Stimulated activated CD8-positive, alpha-beta memory T cell treated with anti-CD3 and anti-CD28 coated beads, Interleukin-7, amount 100 ng/mL, for 48 hours (primary cell): ENCODE data around the gene TAB2.

Experiments used
- DNase-seq, 2 donors: peaks; one replicate each; pipeline ENCODE4 v3.0.0-alpha.2; 2020; ENCODE audit warnings: low read depth in 1 of 2; ENCODE audit errors: extremely low read depth in 1 of 2

The TAB2 gene

DNA sequence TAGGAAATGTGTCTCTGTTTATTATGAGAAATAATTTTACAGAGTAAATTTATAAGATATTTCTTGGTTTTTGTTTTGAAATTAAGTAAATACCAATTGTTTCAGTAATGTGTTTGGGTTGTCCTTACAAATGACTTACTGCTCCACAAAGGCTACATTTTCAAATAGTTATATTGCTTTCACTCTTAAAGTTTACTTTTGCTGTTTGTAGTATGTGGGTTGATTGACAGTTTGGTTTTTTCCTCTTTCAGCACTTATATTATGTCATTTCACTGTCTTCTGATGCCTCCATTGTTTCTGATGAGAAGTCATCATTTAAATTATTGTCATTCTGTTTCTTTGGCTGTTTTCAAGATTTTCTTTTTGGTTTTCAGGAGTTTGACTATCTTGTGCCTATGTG is 47.7 kb downstream of the TAB2 start:
- no peak for DNase-seq

GRCh38 chr6:149366267-149366921 is 48.9 kb downstream of the TAB2 start:
- DNase-seq, result no peak

GRCh38 chr6:149368065-149368464 is 50.6 kb downstream of the TAB2 start:
- no peak for DNase-seq

- DNase-seq, result no peak
These were observed 53.6 kb downstream of the TAB2 start for GRCh38 chr6:149371154-149371553.

GRCh38 chr6:149372062-149372461 is 54.5 kb downstream of the TAB2 start:
- DNase-seq, result no peak

DNA sequence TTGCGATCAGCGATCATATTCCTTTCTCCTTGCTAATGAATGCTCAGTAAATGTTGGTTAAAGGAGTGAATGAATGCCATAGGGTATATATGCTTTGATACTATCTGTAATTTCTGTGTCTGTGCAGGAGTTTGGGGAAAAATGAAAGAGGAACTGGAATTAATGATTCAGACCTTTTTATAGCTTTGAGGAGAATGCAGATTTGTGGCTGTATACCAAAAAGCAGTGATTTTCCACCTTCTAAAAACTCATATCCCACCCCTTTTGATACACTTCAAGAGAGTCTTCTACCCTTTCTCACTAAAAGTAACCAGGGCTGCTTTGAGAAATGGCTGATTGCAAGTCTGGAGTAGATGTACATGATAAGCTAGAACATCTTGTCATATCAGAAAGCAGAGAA is 56.0 kb downstream of the TAB2 start:
- no peak for DNase-seq

DNA sequence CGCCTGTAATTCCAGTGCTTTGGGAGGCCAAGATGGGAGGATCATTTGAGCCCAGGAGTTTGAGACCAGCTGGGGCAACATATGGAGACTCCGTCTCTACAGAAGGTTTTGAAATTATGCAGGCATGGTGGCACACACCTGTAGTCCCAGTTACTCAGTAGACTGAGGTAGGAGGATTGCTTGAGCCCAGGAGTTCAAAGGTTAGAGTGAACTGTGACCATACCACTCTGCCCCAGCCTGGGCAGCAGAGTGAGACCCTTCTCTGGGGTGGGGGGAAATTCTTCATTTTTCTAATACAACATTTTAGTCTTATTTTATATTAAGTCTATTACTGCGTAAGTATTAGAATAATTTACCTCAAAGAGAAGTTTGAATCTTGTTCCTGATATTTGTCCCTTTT is 62.5 kb downstream of the TAB2 start:
- DNase-seq, result no peak

DNA sequence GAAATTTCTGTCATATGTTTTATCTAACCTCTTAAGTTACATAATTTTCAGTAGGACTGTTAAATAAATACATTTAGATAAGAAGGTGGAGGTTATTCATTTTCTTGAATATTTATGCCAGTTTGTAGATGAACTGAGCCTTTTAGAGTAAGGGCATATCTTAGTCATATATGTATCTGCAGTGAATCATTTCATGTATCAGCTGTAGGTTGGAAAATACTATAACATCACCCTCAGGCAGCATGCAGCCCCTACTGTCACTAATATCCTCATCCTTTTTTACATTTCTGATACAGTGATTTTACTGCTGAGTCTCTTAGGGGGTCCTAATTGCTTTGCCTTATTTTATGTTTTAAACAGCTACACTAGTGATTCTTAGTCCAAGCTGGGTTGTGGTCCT is 63.0 kb downstream of the TAB2 start:
- no peak for DNase-seq

DNA sequence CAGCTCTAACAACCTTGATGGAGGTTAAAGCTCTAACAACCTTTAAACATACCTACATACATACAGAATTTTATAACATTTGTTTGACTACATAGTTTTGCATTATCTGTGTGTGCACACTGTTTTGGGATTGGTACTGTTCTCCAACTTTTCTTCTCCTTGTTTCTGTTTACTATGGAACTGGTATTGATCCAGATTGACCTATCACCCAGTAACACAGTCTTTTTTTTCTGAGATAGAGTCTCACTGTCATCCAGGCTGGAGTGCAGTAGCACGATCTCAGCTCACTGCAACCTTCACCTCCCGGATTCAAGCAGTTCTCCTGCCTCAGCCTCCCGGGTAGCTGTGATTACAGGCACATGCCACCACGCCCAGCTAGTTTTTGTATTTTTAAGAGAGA is 65.9 kb downstream of the TAB2 start:
- DNase-seq, result no peak

- DNase-seq, result no peak
These were observed 67.0 kb downstream of the TAB2 start for GRCh38 chr6:149384464-149384863.

DNA sequence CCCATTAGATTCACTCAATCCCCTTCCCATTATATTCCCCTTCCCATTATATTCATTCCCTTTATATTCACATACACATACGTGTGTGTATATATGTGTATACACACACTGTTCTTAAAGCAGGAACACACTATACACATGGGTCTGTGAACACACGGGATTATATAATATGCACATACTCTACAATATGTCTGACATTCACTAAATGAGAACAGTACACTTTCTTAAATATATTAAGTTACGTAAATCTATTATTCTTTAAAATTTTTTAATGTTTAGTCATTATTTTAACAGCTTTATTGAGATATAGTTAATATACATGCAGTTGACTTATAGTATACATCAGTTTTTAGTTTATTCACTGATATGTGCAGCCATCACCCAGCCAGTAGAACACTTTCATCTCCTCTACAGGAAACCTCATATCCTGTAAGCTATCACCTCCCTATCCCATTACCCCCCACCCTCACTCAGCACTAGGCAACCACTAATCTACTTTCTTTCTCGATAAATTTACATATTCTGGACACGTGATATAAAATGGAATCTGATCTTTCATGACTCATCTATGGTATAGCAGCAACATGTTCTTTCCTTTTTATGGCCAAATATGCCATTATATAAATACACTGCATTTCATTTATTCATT is 68.6 kb downstream of the TAB2 start:
- no peak for DNase-seq

- DNase-seq, result no peak
These were observed 70.4 kb downstream of the TAB2 start for GRCh38 chr6:149387779-149388512.

GRCh38 chr6:149389509-149390297 is 72.2 kb downstream of the TAB2 start:
- DNase-seq, result no peak

DNA sequence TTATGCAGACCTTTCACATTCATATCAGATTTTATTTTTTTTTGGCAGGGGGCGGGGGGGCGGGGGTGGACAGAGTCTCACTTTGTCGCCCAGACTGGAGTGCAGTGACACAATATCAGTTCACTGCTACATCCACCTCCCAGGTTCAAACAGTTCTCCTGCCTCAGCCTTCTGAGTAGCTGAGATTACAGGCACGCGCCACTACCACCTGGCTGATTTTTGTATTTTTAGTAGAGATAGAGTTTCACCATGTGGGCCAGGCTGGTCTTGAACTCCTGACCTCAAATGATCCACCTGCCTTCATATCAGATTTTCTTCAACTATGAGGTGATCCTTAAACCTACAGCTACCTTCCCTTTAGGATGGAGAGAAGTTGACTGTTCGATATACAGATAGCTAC is 74.6 kb downstream of the TAB2 start:
- no peak for DNase-seq

GRCh38 chr6:149392535-149392934 is 75.0 kb downstream of the TAB2 start:
- DNase-seq, result no peak

- DNase-seq, result no peak
These were observed 75.6 kb downstream of the TAB2 start for GRCh38 chr6:149393002-149393679.

DNA sequence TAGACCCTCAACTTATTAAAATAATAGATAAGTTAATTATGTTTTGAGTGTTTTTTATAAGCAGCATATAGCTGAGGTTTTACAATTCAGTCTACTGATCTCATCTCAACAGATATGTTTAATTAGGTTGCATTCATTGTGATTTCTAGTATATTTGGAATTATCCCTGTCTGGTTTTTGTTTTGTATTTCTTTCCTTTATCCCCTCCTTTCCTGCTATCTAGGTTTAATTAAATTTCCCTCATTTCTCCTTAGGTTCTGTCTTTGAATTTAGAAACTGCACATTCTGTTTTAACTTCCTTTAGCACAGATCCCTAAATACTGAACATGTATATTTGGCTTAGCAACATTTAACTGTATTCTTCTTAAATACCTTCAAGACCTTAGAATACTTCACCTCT is 77.7 kb downstream of the TAB2 start:
- DNase-seq, result no peak

DNA sequence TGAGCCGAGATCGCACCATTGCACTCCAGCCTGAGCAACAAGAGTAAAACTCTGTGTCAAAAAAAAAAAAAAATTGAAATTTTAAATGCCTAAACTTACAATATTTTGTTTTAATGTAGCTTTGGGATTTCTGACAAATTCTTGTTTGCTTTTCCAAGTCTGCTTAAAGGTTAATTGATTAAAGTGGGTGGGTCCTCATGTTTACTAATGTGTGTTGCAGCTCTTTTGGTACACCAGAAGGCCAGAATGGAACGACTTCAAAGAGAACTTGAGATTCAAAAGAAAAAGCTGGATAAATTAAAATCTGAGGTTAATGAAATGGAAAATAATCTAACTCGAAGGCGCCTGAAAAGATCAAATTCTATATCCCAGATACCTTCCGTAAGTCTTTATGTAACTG is 79.9 kb downstream of the TAB2 start:
- no peak for DNase-seq

DNA sequence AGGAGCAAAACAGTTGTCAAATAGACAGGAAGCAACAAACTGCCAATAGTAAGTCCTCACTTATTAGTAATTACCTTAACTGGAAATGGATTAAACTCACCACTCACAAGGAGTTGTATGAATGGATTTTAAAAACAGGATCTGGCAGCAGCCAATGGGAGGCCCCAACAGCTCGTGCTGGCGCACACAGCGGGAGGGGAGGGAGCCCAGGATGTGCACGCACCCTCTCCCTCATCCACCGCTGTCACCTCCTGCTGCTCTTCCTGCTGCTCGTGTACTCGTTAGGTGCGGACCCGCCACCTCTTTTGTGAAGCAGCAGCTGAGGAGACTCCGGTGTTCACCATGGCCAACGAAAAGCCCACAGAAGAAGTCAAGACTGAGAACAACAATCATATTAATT is 82.5 kb downstream of the TAB2 start, which contains the start of gene SUMO4:
SUMO4 (plus strand) TSS at position 213 of the 400 bp plus-strand sequence; CDS start at position 343, 130 bp downstream.
- no peak for DNase-seq

DNA sequence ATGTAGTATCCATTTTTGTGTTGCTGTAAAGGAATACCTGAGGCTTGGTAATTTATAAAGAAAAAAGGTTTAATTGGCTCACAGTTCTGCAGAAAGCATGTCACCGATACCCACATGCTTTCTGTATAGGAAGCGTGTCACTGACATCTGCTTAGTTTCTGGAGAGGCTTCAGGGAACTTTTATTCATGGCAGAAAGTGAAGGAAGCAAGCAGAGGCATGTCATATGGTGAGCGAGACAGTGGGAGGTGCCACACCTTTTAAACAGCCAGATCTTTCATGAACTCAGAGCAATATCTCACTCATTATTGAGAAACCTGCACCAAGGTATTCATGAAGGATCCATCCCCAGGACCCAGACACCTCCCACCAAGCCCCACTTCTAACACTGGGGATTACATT is 86.0 kb downstream of the TAB2 start:
- no peak for DNase-seq
